ENCODE results near the gene LLPH. TPM values are rescaled to one million over a fixed set of nuclear protein-coding genes. Genes with fewer than 3 reads are reported as not detected.

Gene LLPH
- total RNA-seq, 1 donor: 5.1 TPM

- DNase-seq (ENCODE audit: insufficient read length, low spot score, missing footprints): no peak
- H4K20me1 ChIP-seq (ENCODE audit: insufficient read depth, low read length): no peaks in the 10 kb centered on the region
- no peak overlapping the region for H3K4me2 ChIP-seq (ENCODE audit: insufficient read depth, low read length)
- H2AFZ ChIP-seq (ENCODE audit: low read length): no peak overlapping the region
- H3K4me3 ChIP-seq (ENCODE audit: insufficient read depth, low read length): no peak overlapping the region
- H3K4me1 ChIP-seq (ENCODE audit: insufficient read depth, low read length): peaks cover 11% of the 10 kb centered on the region
- H3K79me2 ChIP-seq (ENCODE audit: insufficient read depth, low read length): no peaks in the 10 kb centered on the region
- no peak overlapping the region for H3K27ac ChIP-seq (ENCODE audit: low read depth, low read length)
- no peaks in the 10 kb centered on the region for H3K9me3 ChIP-seq (ENCODE audit: low read depth, low read length)
- no peaks in the 10 kb centered on the region for H3K27me3 ChIP-seq (ENCODE audit: insufficient read depth, low read length)
- H3K36me3 ChIP-seq (ENCODE audit: insufficient read depth, low read length): no peaks in the 10 kb centered on the region
- TF ChIP-seq, protein P1, sequence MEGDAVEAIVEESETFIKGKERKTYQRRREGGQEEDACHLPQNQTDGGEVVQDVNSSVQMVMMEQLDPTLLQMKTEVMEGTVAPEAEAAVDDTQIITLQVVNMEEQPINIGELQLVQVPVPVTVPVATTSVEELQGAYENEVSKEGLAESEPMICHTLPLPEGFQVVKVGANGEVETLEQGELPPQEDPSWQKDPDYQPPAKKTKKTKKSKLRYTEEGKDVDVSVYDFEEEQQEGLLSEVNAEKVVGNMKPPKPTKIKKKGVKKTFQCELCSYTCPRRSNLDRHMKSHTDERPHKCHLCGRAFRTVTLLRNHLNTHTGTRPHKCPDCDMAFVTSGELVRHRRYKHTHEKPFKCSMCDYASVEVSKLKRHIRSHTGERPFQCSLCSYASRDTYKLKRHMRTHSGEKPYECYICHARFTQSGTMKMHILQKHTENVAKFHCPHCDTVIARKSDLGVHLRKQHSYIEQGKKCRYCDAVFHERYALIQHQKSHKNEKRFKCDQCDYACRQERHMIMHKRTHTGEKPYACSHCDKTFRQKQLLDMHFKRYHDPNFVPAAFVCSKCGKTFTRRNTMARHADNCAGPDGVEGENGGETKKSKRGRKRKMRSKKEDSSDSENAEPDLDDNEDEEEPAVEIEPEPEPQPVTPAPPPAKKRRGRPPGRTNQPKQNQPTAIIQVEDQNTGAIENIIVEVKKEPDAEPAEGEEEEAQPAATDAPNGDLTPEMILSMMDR (IDR thresholded peaks at IDR 0.05; ENCODE audit: extremely low read depth, low read depth, low read length): no peak
Measured at GRCh38 chr12:66071549-66071948, 59.0 kb downstream of the LLPH start.

DNA sequence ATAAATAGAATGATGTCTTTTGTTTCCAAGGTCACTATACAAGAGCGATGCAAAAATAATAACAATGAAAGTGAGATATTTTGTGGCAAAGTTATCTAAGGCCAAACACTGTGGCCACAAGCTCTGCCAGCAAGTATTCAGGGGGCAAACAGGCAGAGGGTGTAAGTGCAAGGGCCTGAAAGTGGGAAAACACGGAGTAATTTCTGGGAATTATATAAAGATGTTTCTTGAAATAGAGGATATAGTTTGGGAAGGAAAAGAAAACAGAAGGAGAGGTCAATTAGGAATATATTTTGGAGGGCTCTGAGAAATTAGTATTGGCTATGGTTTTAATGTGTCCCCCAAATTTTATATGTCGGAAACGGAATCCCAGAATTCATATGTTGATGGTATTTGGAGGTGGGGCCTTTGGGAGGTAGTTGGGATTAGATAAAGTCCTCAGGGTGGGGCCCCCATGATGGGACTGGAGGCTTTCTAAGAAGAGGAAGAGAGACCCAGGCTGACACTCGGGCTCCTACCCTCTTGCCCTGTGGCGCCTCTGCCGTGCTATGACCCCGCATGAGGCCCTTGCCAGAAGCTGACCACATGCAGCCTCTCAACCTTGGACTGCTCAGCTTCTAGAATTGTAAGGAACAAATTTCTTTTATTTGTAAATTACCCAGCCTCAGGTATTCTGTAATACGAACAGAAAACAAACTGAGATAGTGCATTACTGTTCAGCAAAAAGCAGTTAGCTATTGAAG, 60.0 kb downstream of the LLPH start:
- Histone ChIP-seq H3K4me2 (ENCODE audit: insufficient read depth, low read length) (no peak overlapping the region), H3K27me3 (ENCODE audit: insufficient read depth, low read length) (no peaks in the 10 kb centered on the region), H4K20me1 (ENCODE audit: insufficient read depth, low read length) (no peaks in the 10 kb centered on the region), H2AFZ (ENCODE audit: low read length) (no peak overlapping the region), H3K27ac (ENCODE audit: low read depth, low read length) (no peak overlapping the region), H3K4me3 (ENCODE audit: insufficient read depth, low read length) (no peak overlapping the region), H3K4me1 (ENCODE audit: insufficient read depth, low read length) (peaks cover 21% of the 10 kb centered on the region), H3K36me3 (ENCODE audit: insufficient read depth, low read length) (no peaks in the 10 kb centered on the region), H3K9me3 (ENCODE audit: low read depth, low read length) (no peaks in the 10 kb centered on the region), H3K79me2 (ENCODE audit: insufficient read depth, low read length) (no peaks in the 10 kb centered on the region)
- TF ChIP-seq, protein P1 (IDR thresholded peaks at IDR 0.05; ENCODE audit: extremely low read depth, low read depth, low read length): no peak
- no peak for DNase-seq (ENCODE audit: insufficient read length, low spot score, missing footprints)

DNA sequence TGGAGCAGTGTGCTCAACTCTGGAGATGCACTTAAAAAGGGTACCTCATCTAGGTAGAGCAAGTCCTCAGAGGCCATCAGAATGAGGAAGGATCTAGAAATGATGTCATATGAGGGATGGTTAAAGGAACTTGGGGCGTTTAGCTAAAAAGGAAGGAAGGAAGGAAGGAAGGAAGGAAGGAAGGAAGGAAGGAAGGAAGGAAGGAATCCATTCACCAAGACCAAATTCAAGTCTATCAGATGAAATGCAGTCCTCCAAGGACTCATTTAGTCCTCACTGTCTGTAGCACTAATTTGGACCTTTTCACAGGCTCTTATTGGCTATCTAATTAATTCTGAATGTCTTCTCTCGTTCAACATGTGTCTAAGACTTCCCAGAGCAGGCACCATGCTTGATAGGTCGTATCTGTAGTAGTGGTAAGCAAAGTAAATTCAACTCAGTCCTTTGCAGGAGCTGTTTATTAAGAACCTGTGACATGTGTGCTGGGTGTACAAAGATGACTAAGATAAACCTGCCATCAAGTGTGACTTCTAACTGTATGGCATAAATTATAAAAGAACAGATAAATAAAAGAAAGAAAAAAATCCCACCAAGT, 63.5 kb downstream of the LLPH start:
- H4K20me1 ChIP-seq (ENCODE audit: insufficient read depth, low read length): no peaks in the 10 kb centered on the region
- no peaks in the 10 kb centered on the region for H3K79me2 ChIP-seq (ENCODE audit: insufficient read depth, low read length)
- H3K9me3 ChIP-seq (ENCODE audit: low read depth, low read length): no peaks in the 10 kb centered on the region
- H3K27ac ChIP-seq (ENCODE audit: low read depth, low read length): no peak overlapping the region
- TF ChIP-seq, protein P1 (IDR thresholded peaks at IDR 0.05; ENCODE audit: extremely low read depth, low read depth, low read length): no peak
- no peak for DNase-seq (ENCODE audit: insufficient read length, low spot score, missing footprints)
- peaks cover 31% of the 10 kb centered on the region for H3K4me1 ChIP-seq (ENCODE audit: insufficient read depth, low read length)
- H3K27me3 ChIP-seq (ENCODE audit: insufficient read depth, low read length): no peaks in the 10 kb centered on the region
- H3K4me2 ChIP-seq (ENCODE audit: insufficient read depth, low read length): no peak overlapping the region
- H3K4me3 ChIP-seq (ENCODE audit: insufficient read depth, low read length): no peak overlapping the region
- no peaks in the 10 kb centered on the region for H3K36me3 ChIP-seq (ENCODE audit: insufficient read depth, low read length)
- no peak overlapping the region for H2AFZ ChIP-seq (ENCODE audit: low read length)

Other genes starting within 250 kb of the LLPH start
- gene TMBIM4, start 39.2 kb upstream of the LLPH start, total RNA-seq: 78.1 and 94.1 TPM in 2 replicates
- gene IRAK3, start 58.5 kb upstream of the LLPH start, total RNA-seq: 3.6 and 4.4 TPM in 2 replicates
- gene HELB, start 171.7 kb upstream of the LLPH start, total RNA-seq: 2.2 and 3.2 TPM in 2 replicates